Hepatocyte (in vitro differentiated cells): ENCODE data around the gene FAM43B.

Source experiments
- CTCF ChIP-seq: fragments of 200-600 bp; sonication (generic); IDR thresholded peaks from 2 replicates; pipeline ENCODE4 v1.5.1; 2016; ENCODE audit warnings: antibody characterized with exemption, mild to moderate bottlenecking; ENCODE audit not compliant: poor library complexity
- EZH2 ChIP-seq: fragments of 200-600 bp; sonication (generic); IDR thresholded peaks from 2 replicates; pipeline ENCODE4 v1.6.1; 2016; ENCODE audit warnings: antibody characterized with exemption, mild to moderate bottlenecking, borderline replicate concordance

DNA sequence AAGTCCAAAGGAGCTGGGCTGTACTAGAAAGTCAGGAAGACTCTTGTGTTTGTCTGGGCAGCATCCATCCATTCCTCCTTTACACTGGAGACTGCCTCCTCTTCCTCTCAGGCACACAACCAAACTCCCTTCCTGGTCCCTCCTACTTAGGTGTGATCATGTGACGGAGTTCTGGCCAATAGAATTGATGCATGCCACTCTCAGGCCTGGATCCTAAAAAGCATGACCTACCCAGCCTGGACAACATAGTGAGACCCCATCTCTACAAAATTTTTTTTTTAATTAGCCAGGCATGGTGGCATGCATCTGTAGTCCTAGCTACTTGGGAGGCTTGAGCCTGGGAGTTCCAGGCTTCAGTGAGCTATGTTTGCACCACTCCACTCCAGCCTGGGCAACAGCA, 8.6 kb downstream of the FAM43B start:
- TF ChIP-seq CTCF: no peak
- no peak for TF ChIP-seq EZH2
